GM12878 (cell line): ENCODE data around the gene IGSF6. TPM values are rescaled to one million over a fixed set of nuclear protein-coding genes. Genes with fewer than 3 reads are reported as not detected.

Experiments
- ATAC-seq: fragments of 200-7000 bp; cut with Tn5 transposase; 3 replicates; pipeline ENCODE4 v1.9.1; 2020; ENCODE audit warnings: mild to moderate bottlenecking, moderate library complexity
- BruUV-seq: library from RNA; stranded (reverse); fragments of 400-500 nt; replicated peaks from 2 replicates; lab custom pipeline; 2021; lab: Mats Ljungman, UMichigan
- CTCF ChIA-PET: fragments of 300-600 bp; sonication (Branson Sonifier 250); formaldehyde crosslinking; extraction: SDS; loops from one replicate; lab custom pipeline; 2021; ENCODE audit warnings: inconsistent platforms; lab: Yijun Ruan, JAX
- POLR2A ChIA-PET: fragments of 350-600 bp; formaldehyde crosslinking; extraction: SDS; loops from one replicate; lab custom pipeline; 2021; ENCODE audit warnings: inconsistent platforms; lab: Charles Lee
- RAD21 ChIA-PET: fragments of 300-600 bp; sonication (Branson Sonifier 250); formaldehyde crosslinking; loops from one replicate; lab custom pipeline; 2023; ENCODE audit warnings: antibody characterized with exemption; ENCODE audit not compliant: unreplicated experiment; lab: Charles Lee
- SMC1A ChIA-PET: fragments of 300-600 bp; sonication (Branson Sonifier 250); formaldehyde crosslinking; loops from one replicate; lab custom pipeline; 2023; ENCODE audit not compliant: unreplicated experiment, uncharacterized antibody; lab: Charles Lee
- DNase-seq: peaks from one replicate; pipeline ENCODE4 v3.0.0-alpha.2; 2011; ENCODE audit warnings: low read depth, low spot score
- FAIRE-seq: peaks from 3 replicates; lab custom pipeline; 2011; peaks lifted over from hg19 to GRCh38; lab: Jason Lieb, UNC
- H2AFZ ChIP-seq: 2 replicates; pipeline ENCODE4 v1.6.0; 2011; ENCODE audit warnings: low read depth, low read length, control low read depth; ENCODE audit not compliant: control insufficient read depth
- H3K27ac ChIP-seq: 2 replicates; pipeline ENCODE4 v1.5.1; 2011; ENCODE audit warnings: control low read depth; ENCODE audit not compliant: control insufficient read depth, insufficient read depth
- H3K27me3 ChIP-seq, 2 experiments: replicated peaks in 1 of 2; 2 replicates each; pipeline versions ENCODE4 v1.6.0 to v1.6.1; 2011; ENCODE audit warnings: low read length in 1 of 2; ENCODE audit not compliant: control insufficient read depth in 2 of 2, insufficient read depth in 2 of 2
- H3K36me3 ChIP-seq, 2 experiments: 2 replicates each; pipeline ENCODE4 v1.5.1; 2011; ENCODE audit warnings: low read length in 1 of 2; ENCODE audit not compliant: control insufficient read depth in 2 of 2, insufficient read depth in 2 of 2
- H3K4me1 ChIP-seq: 2 replicates; pipeline ENCODE4 v1.6.1; 2011; ENCODE audit warnings: mild to moderate bottlenecking, low read length, moderate library complexity, mixed read lengths; ENCODE audit not compliant: control insufficient read depth, insufficient read depth
- H3K4me2 ChIP-seq: 2 replicates; pipeline ENCODE4 v1.6.0; 2011; ENCODE audit warnings: control low read depth; ENCODE audit not compliant: control insufficient read depth, insufficient read depth
- H3K4me3 ChIP-seq: fragments of 200-600 bp; sonication (generic); 2 replicates; pipeline ENCODE4 v1.5.1; 2016
- H3K79me2 ChIP-seq: 2 replicates; pipeline ENCODE4 v1.6.0; 2011; ENCODE audit warnings: low read length; ENCODE audit not compliant: control insufficient read depth, insufficient read depth
- H3K9ac ChIP-seq: 2 replicates; pipeline ENCODE4 v1.8.0; 2011; ENCODE audit warnings: low read length, control low read depth, mixed read lengths; ENCODE audit not compliant: control insufficient read depth, insufficient read depth
- H3K9me3 ChIP-seq: replicated peaks from 3 replicates; pipeline ENCODE4 v1.5.1; 2011; ENCODE audit warnings: mild to moderate bottlenecking, low read length; ENCODE audit not compliant: control insufficient read depth, insufficient read depth
- H4K20me1 ChIP-seq: 2 replicates; pipeline ENCODE4 v1.6.0; 2011; ENCODE audit not compliant: control insufficient read depth, insufficient read depth
- BHLHE40 ChIP-seq, 2 experiments: fragments of 450-650 bp in 1 of 2; IDR thresholded peaks; 2 replicates each; pipeline ENCODE4 v1.6.1; 2011 to 2017; ENCODE audit warnings: low read depth in 2 of 2, borderline replicate concordance in 1 of 2, improper control_type of control experiment in 1 of 2, low read length in 1 of 2, mild to moderate bottlenecking in 1 of 2
- GATAD2B ChIP-seq: fragments of 450-650 bp; conservative IDR thresholded peaks from 2 replicates; pipeline ENCODE4 v1.6.1; 2017; ENCODE audit warnings: low read depth, mild to moderate bottlenecking, moderate library complexity
- SMAD5 ChIP-seq: IDR thresholded peaks from 2 replicates; pipeline ENCODE4 v1.6.1; 2016; ENCODE audit warnings: antibody characterized with exemption, low read depth
- TARDBP ChIP-seq: IDR thresholded peaks from 2 replicates; pipeline ENCODE4 v1.6.1; 2016; ENCODE audit warnings: borderline replicate concordance
- ZNF687 ChIP-seq: fragments of 450-650 bp; IDR thresholded peaks from 2 replicates; pipeline ENCODE4 v1.6.1; 2017; ENCODE audit warnings: mild to moderate bottlenecking, moderate library complexity
- WGBS: methylation state at CpG from one replicate; pipeline ENCODE4 v1.1.6; 2016; ENCODE audit warnings: low lambda C conversion rate; ENCODE audit not compliant: insufficient replicate concordance, insufficient coverage; ENCODE audit errors: missing lambda C conversion rate; 5-methylcytosine and 5-hydroxymethylcytosine counted together
- in situ Hi-C: fragments of 300-500 bp; cut with MboI; formaldehyde crosslinking; loops from 9 replicates; pipeline ENCODE4 v1.14.3; 2018; ENCODE audit warnings: mixed read lengths
- intact Hi-C: fragments of 100-400 bp; cut with micrococcal nuclease; formaldehyde crosslinking; loops from one replicate; pipeline ENCODE4 v1.14.2; 2022; ENCODE audit not compliant: unreplicated experiment
- polyA plus RNA-seq, 11 experiments: library from polyadenylated mRNA; depleted of rRNA in 4 of 11; unstranded in 6 of 11; stranded (reverse) in 5 of 11; fragments of >200 nt; fragmentation: Nextera tagmentation in 4 of 11; fragmentation: Illumina TruSeq in 1 of 11; extraction: Ambion mirVana in 4 of 11; extraction: Trizol in 1 of 11; gene quantifications; 1 replicate in 1 of 11; 2 replicates in 10 of 11; pipeline versions ENCODE4 v1.2.1 to v1.2.3, GENCODE V29; 2011 to 2016; ENCODE audit warnings: inconsistent platforms in 2 of 11, missing spikeins in 2 of 11, low read depth in 1 of 11
- total RNA-seq, 4 experiments: library from RNA; depleted of rRNA in 3 of 4; stranded (reverse); fragments of >200 nt in 3 of 4; fragmentation: Illumina TruSeq in 1 of 4; extraction: Trizol in 1 of 4; gene quantifications; 2 replicates each; pipeline versions ENCODE4 v1.2.1 to v1.2.3, GENCODE V29; 2013 to 2021
- TF ChIP-seq, protein P1 (sequence below), 3 experiments: IDR thresholded peaks in 2 of 3; conservative IDR thresholded peaks in 1 of 3; 2 replicates each; pipeline ENCODE4 v1.5.1; 2011; ENCODE audit warnings: low read depth in 3 of 3, low read length in 3 of 3, mild to moderate bottlenecking in 3 of 3, control low read depth in 2 of 3, moderate library complexity in 2 of 3, inconsistent platforms in 1 of 3, mixed read lengths in 1 of 3; ENCODE audit not compliant: control insufficient read depth in 2 of 3, insufficient read depth in 1 of 3; ENCODE audit errors: extremely low read depth in 1 of 3
- TF ChIP-seq, protein P2 (sequence below): fragments of 450-650 bp; IDR thresholded peaks from 2 replicates; pipeline ENCODE4 v1.6.1; 2017; ENCODE audit warnings: mild to moderate bottlenecking, moderate library complexity

The IGSF6 gene
- total and polyA plus RNA-seq, 10 of the 15 experiments (the other 5 are each of a cell fraction or from before 2014, with no cell fraction given), result 0.32 to 1.2 (median 0.72) TPM

DNA sequence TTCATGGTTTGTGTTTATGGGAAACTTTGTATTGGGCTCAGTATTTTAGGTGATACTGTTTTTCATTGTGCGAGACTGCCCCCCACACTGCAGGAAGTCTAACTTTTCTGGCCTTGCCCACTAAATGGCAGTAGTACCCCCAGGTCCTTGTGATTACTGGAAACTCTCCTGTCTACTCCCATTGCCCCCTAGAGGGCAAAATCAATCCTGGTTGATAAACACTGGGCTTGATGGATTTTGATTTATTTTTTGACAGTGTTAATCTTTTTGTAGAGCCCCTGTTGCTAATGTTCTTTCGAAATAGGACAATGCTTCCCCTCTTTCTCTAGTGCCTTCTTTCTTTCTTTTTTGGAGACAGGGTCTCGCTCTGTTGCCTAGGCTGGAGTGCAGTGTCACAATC is 37.5 kb downstream of the IGSF6 start:
- Histone ChIP-seq H3K79me2 (peaks cover 7% of the 10 kb centered on the region), H3K4me2 (no peak overlapping the region), H4K20me1 (no peaks in the 10 kb centered on the region), H3K27me3 (no peaks in the 10 kb centered on the region), H3K9me3 (no peaks in the 10 kb centered on the region), H3K4me1 (peaks cover 9% of the 10 kb centered on the region), H3K4me3 (no peak overlapping the region), H2AFZ (no peak overlapping the region), H3K27ac (no peak overlapping the region), H3K36me3 (no peaks in the 10 kb centered on the region; a peak in 2 of 4 replicates), H3K9ac (no peak overlapping the region)
- ATAC-seq, result no peak
- ChIA-PET SMC1A (no interaction called here), CTCF (interaction anchor here (0.8 to 1.7 kb wide), 2 partner anchors 10 to 32 kb away, joined by 3 read pairs; no protein-coding TSS in a partner anchor), POLR2A (no interaction called here), RAD21 (no interaction called here)
- intact Hi-C loops (no loop called here), in situ Hi-C loops (no loop called here)
- no peak for FAIRE-seq
- 100% methylated on average over 3 of the region's 3 CpGs for WGBS
- TF ChIP-seq ZNF687 (no peak), TARDBP (no peak), SMAD5 (no peak), GATAD2B (no peak), BHLHE40 (IDR thresholded peaks at IDR 0.05; ENCODE audit: borderline replicate concordance in 1 of 2, low read depth in 2 of 2, low read length in 1 of 2) (no peak)
- TF ChIP-seq, protein P1, sequence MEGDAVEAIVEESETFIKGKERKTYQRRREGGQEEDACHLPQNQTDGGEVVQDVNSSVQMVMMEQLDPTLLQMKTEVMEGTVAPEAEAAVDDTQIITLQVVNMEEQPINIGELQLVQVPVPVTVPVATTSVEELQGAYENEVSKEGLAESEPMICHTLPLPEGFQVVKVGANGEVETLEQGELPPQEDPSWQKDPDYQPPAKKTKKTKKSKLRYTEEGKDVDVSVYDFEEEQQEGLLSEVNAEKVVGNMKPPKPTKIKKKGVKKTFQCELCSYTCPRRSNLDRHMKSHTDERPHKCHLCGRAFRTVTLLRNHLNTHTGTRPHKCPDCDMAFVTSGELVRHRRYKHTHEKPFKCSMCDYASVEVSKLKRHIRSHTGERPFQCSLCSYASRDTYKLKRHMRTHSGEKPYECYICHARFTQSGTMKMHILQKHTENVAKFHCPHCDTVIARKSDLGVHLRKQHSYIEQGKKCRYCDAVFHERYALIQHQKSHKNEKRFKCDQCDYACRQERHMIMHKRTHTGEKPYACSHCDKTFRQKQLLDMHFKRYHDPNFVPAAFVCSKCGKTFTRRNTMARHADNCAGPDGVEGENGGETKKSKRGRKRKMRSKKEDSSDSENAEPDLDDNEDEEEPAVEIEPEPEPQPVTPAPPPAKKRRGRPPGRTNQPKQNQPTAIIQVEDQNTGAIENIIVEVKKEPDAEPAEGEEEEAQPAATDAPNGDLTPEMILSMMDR (IDR thresholded peaks at IDR 0.05 in 2 of 3, conservative IDR thresholded peaks at IDR 0.05 in 1 of 3; ENCODE audit: control insufficient read depth in 2 of 3, extremely low read depth in 1 of 3, insufficient read depth in 1 of 3, low read depth in 3 of 3, low read length in 3 of 3), result peak in 1 of 3 experiments; percentile 17; a peak in 1 of 6 replicates
- TF ChIP-seq, protein P2, sequence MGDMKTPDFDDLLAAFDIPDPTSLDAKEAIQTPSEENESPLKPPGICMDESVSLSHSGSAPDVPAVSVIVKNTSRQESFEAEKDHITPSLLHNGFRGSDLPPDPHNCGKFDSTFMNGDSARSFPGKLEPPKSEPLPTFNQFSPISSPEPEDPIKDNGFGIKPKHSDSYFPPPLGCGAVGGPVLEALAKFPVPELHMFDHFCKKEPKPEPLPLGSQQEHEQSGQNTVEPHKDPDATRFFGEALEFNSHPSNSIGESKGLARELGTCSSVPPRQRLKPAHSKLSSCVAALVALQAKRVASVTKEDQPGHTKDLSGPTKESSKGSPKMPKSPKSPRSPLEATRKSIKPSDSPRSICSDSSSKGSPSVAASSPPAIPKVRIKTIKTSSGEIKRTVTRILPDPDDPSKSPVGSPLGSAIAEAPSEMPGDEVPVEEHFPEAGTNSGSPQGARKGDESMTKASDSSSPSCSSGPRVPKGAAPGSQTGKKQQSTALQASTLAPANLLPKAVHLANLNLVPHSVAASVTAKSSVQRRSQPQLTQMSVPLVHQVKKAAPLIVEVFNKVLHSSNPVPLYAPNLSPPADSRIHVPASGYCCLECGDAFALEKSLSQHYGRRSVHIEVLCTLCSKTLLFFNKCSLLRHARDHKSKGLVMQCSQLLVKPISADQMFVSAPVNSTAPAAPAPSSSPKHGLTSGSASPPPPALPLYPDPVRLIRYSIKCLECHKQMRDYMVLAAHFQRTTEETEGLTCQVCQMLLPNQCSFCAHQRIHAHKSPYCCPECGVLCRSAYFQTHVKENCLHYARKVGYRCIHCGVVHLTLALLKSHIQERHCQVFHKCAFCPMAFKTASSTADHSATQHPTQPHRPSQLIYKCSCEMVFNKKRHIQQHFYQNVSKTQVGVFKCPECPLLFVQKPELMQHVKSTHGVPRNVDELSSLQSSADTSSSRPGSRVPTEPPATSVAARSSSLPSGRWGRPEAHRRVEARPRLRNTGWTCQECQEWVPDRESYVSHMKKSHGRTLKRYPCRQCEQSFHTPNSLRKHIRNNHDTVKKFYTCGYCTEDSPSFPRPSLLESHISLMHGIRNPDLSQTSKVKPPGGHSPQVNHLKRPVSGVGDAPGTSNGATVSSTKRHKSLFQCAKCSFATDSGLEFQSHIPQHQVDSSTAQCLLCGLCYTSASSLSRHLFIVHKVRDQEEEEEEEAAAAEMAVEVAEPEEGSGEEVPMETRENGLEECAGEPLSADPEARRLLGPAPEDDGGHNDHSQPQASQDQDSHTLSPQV, result no peak
- no TSS peak for BruUV-seq
- DNase-seq, result no peak
